ENCODE data around the gene MT1G.

MT1G gene

DNA sequence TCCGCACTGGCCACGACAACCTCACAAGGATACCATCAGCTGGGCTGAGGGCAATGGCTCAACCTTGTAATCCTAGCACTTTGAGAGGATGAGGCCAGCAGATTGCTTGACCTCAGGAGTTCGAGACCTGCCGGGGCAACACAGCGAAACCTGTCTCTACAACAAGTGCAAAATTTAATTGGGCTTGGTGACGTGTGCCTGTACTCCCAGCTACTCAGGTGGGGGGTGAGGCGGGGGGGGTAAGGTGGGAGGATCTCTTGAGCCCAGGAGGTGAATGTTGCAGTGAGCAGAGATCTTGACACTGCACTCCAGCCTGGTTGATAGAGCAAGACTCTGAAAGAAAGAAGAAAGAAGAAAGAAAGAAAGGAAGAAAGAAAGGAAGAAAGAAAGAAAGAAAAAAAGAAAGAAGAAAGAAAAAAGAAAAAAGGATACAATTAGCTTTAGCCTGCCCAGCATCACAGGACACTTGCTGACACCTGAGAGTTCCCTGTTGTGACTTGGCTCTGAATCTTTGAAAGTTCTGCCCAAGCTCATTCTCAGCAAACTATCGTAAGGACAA lies 47.4 kb downstream of the MT1G start:
- no peak for DNase-seq (ENCODE audit: low read depth in 2 of 2)

DNA sequence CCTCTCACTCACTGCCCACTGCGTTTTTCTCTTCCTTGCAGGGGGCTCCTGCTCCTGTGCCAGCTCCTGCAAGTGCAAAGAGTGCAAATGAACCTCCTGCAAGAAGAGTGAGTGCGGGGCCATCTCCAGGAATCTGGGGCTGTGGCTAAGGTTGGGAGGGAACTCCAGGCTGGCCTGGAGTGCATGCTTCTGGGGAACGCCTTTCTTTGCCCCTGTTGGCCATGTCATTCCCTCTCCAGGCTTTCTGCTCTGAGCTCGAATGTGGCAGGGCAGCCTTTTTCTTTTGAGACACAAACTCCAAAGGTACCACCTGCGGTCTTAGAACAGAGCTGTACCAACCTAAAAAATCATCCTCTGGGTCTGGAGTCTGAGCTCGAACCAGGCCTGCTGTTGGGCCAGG lies 49.7 kb downstream of the MT1G start:
- no peak for DNase-seq (ENCODE audit: low read depth in 2 of 2)

DNA sequence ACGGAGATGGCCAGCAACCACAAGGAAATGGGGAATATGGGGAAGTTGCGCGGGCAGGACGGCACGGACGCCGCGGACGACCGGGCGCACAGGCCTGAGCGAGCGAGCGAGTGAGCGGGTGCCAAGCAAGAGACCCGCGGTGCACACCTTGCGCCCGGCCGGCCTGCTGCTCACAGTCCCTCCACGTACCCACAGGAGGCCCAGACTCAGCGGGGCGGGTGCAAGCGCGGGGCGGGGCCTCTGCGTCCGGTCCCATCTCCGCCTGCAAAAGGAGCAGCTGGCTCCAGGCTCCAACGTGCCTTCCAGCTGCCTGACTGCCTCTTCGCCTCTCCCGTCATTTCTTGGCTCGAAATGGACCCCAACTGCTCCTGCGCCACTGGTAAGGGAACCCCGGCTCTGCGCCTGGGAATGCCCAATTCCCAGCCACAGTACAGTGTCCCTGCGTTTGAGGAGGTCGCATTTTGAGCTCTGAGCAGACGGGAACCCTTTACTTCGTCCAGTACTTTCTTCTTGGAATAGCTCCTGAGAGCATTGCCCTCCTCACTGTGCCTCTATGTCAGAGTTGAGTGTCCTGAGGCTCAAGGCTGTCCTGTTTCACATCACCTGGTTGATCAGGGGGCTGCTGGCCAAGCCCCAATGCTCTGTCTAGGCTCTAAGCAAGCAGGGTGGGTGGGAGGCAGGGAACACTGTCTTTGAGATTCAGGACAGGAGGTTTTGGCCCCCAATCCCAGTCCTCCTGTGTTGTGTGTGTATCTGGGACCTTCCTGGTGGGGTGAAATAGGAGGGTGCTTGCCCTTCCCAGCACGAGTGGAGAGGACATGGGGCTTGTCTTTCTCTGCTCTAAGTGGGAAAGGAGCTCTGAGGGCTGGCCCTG lies 50.4 kb downstream of the MT1G start:
- DNase-seq (ENCODE audit: low read depth in 2 of 2) = no peak
